Type B pancreatic cell (in vitro differentiated cells): Measurements from ENCODE around the gene IL5RA. TPM values are rescaled to one million over a fixed set of nuclear protein-coding genes. Genes with fewer than 3 reads are reported as not detected.

Experiments
- DNase-seq: peaks from one replicate; pipeline ENCODE4 v3.0.0; 2021; ENCODE audit warnings: mixed read lengths; ENCODE audit not compliant: unreplicated experiment; ENCODE audit errors: extremely low spot score
- H3K27ac Mint-ChIP-seq: 2 replicates; pipeline ENCODE4 v1.8.0; 2021; ENCODE audit warnings: mild to moderate bottlenecking, mixed read lengths
- H3K27me3 Mint-ChIP-seq: 2 replicates; pipeline ENCODE4 v1.8.0; 2021; ENCODE audit warnings: mixed read lengths
- H3K36me3 Mint-ChIP-seq: 2 replicates; pipeline ENCODE4 v1.8.0; 2021; ENCODE audit warnings: mixed read lengths
- H3K4me1 Mint-ChIP-seq: one replicate; pipeline ENCODE4 v1.8.0; 2021; ENCODE audit warnings: mixed read lengths; ENCODE audit not compliant: unreplicated experiment
- H3K4me3 Mint-ChIP-seq: 2 replicates; pipeline ENCODE4 v1.8.0; 2021; ENCODE audit warnings: mild to moderate bottlenecking, mixed read lengths
- H3K9me3 Mint-ChIP-seq: 2 replicates; pipeline ENCODE4 v1.8.0; 2021; ENCODE audit warnings: mixed read lengths
- long read RNA-seq: library from polyadenylated mRNA; unstranded; transcript quantifications from one replicate; pipeline ENCODE4 v2.0.0, GENCODE V29; 2020
- total RNA-seq: library from RNA; stranded (reverse); gene quantifications from 2 replicates; pipeline ENCODE4 v1.2.1, GENCODE V29; 2021; ENCODE audit warnings: low replicate concordance
- TF ChIP-seq, protein P1 (sequence below): fragments of 200-600 bp; sonication (generic); conservative IDR thresholded peaks from 2 replicates; pipeline ENCODE4 v1.5.0; 2021; ENCODE audit warnings: antibody characterized with exemption, mild to moderate bottlenecking

Gene IL5RA, protein sequence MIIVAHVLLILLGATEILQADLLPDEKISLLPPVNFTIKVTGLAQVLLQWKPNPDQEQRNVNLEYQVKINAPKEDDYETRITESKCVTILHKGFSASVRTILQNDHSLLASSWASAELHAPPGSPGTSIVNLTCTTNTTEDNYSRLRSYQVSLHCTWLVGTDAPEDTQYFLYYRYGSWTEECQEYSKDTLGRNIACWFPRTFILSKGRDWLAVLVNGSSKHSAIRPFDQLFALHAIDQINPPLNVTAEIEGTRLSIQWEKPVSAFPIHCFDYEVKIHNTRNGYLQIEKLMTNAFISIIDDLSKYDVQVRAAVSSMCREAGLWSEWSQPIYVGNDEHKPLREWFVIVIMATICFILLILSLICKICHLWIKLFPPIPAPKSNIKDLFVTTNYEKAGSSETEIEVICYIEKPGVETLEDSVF
- total RNA-seq, result 0.14 and 0.51 TPM in 2 replicates
- long read RNA-seq, result 0 reads

DNA sequence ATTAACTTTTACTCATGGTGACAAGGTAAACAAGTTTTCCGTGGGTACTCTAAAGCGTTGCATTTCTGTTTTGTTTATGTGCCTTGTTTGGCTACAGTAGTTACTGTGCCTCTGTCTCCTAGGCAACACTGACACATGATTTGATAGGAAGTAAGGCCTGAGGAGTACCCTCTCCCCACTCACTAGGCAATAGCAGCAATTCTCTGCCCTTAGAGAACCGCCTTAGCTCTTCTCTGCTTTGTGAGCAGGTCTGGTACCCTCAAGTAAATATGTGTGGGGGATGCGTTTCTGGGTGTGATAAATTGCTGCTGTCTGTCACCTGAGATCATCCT lies at the start of gene IL5RA:
IL5RA (minus strand) TSS at position 76 of the 332 bp plus-strand sequence. CDS start 5,390 bp downstream, outside the sequence.
- Mint-ChIP-seq H3K4me1 (peaks cover 13% of the 10 kb centered on the region), H3K9me3 (peaks cover 4% of the 10 kb centered on the region), H3K36me3 (no peaks in the 10 kb centered on the region), H3K27ac (peak within 1 kb of the TSS; percentile 16), H3K27me3 (peaks cover 3% of the 10 kb centered on the region), H3K4me3 (peak within 1 kb of the TSS; percentile 51)
- TF ChIP-seq, protein P1, sequence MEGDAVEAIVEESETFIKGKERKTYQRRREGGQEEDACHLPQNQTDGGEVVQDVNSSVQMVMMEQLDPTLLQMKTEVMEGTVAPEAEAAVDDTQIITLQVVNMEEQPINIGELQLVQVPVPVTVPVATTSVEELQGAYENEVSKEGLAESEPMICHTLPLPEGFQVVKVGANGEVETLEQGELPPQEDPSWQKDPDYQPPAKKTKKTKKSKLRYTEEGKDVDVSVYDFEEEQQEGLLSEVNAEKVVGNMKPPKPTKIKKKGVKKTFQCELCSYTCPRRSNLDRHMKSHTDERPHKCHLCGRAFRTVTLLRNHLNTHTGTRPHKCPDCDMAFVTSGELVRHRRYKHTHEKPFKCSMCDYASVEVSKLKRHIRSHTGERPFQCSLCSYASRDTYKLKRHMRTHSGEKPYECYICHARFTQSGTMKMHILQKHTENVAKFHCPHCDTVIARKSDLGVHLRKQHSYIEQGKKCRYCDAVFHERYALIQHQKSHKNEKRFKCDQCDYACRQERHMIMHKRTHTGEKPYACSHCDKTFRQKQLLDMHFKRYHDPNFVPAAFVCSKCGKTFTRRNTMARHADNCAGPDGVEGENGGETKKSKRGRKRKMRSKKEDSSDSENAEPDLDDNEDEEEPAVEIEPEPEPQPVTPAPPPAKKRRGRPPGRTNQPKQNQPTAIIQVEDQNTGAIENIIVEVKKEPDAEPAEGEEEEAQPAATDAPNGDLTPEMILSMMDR, result no peak
- no peak for DNase-seq

DNA sequence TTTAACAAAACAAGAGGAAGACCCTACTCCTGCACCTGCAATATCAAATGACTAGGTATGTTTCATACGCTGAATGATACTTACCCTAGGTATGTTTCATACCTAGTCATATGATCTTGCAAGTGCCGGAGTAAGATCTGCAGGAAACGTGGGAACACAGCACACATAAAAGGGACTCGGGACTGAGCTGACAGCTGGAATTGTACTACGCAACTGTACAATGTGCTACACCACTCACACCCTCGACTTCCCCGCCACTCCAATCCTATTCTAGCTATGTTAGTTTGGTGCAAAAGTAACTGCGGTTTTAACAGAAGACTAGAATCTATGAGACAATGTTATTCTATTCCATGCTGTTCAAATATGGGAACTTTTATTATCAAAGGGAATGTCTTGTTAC lies 47.3 kb upstream of the IL5RA start:
- no peaks in the 10 kb centered on the region for H3K9me3 Mint-ChIP-seq

GRCh38 chr3:3154879-3155610 lies 44.9 kb upstream of the IL5RA start:
- no peak for DNase-seq
- no peak overlapping the region for H3K27ac Mint-ChIP-seq
- no peaks in the 10 kb centered on the region for H3K9me3 Mint-ChIP-seq
- peaks cover 31% of the 10 kb centered on the region for H3K36me3 Mint-ChIP-seq
- H3K4me3 Mint-ChIP-seq, result no peak overlapping the region
- TF ChIP-seq, protein P1, result no peak
- H3K4me1 Mint-ChIP-seq, result no peaks in the 10 kb centered on the region
- no peaks in the 10 kb centered on the region for H3K27me3 Mint-ChIP-seq

More for the DNA sequence above, 47.3 kb upstream of the IL5RA start:
- no peaks in the 10 kb centered on the region for H3K27me3 Mint-ChIP-seq
- H3K36me3 Mint-ChIP-seq, result peaks cover 21% of the 10 kb centered on the region
- no peaks in the 10 kb centered on the region for H3K4me1 Mint-ChIP-seq
- H3K27ac Mint-ChIP-seq, result no peak overlapping the region
- DNase-seq, result no peak
- no peak overlapping the region for H3K4me3 Mint-ChIP-seq
- TF ChIP-seq, protein P1, result no peak

DNA sequence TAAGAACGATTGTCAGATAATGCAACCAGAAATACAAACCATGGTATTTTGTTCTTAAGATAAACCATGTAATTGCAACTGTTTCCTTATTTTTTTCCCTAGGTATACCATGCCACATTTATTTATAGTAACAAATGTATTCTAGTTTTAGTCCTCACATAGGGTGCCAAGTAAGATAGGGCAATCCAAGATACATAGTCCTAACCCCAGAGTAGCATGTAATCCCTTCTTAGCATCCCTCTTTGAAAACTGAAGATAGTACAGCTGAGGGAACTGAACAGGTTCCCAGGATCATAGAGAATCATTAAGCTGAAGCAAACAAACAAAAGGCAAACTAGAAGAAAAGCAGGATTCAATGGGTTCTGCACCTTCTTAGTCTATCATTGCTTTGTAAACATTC lies 41.3 kb upstream of the IL5RA start:
- H3K36me3 Mint-ChIP-seq, result peaks cover 30% of the 10 kb centered on the region
- DNase-seq, result no peak
- no peak overlapping the region for H3K27ac Mint-ChIP-seq

DNA sequence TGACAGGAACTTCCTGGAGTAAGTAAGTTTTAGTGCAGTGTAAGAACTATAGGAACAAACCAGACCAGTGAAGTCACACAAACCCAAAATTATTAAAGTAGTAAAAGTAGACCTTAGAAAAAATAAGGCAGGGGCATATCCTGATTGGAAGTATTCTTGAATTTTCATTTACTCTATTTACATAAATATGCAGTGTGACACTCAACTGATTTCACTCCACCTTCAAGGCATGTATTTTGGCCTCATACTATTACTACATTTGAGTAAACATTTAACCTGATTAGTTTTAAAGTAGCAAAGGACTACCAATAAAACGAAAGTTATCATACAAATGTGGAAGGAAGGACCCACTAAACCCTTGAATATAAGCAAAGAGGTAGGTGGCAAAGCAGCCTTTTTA lies 39.4 kb upstream of the IL5RA start:
- TF ChIP-seq, protein P1, result no peak
- H3K9me3 Mint-ChIP-seq, result no peaks in the 10 kb centered on the region
- no peak for DNase-seq
- H3K36me3 Mint-ChIP-seq, result peaks cover 41% of the 10 kb centered on the region
- H3K27me3 Mint-ChIP-seq, result no peaks in the 10 kb centered on the region
- H3K4me3 Mint-ChIP-seq, result no peak overlapping the region
- H3K4me1 Mint-ChIP-seq, result no peaks in the 10 kb centered on the region
- H3K27ac Mint-ChIP-seq, result no peak overlapping the region

More for the DNA sequence above, 41.3 kb upstream of the IL5RA start:
- Mint-ChIP-seq H3K9me3 (no peaks in the 10 kb centered on the region), H3K4me3 (no peak overlapping the region), H3K4me1 (no peaks in the 10 kb centered on the region), H3K27me3 (no peaks in the 10 kb centered on the region)
- TF ChIP-seq, protein P1, result no peak
